IMR-90 (cell line): ENCODE measurements around the gene ADAM30. TPM values are rescaled to one million over a fixed set of nuclear protein-coding genes. Genes with fewer than 3 reads are reported as not detected.

Experiments
- ATAC-seq: fragments of 200-7000 bp; cut with Tn5 transposase; 2 replicates; pipeline ENCODE4 v1.9.1; 2020; ENCODE audit warnings: low read depth, mild to moderate bottlenecking, moderate library complexity
- BruUV-seq: library from RNA; stranded (reverse); fragments of 400-500 nt; replicated peaks from 2 replicates; lab custom pipeline; 2021; lab: Mats Ljungman, UMichigan
- CTCF ChIA-PET: fragments of 300-600 bp; formaldehyde crosslinking; extraction: SDS; loops from one replicate; lab custom pipeline; 2021; ENCODE audit warnings: antibody characterized with exemption; lab: Yijun Ruan, JAX
- POLR2A ChIA-PET: fragments of 300-600 bp; sonication (Branson Sonifier 250); formaldehyde crosslinking; loops from one replicate; lab custom pipeline; 2022; ENCODE audit warnings: antibody characterized with exemption; ENCODE audit not compliant: unreplicated experiment; lab: Charles Lee
- DNase-seq: peaks from one replicate; pipeline ENCODE4 v3.0.0; 2013
- H2AFZ ChIP-seq: replicated peaks from 2 replicates; pipeline ENCODE3; 2013; ENCODE audit warnings: low read length, mild to moderate bottlenecking; ENCODE audit not compliant: poor library complexity
- H2AK5ac ChIP-seq: 2 replicates; pipeline ENCODE4 v1.6.1; 2013; ENCODE audit warnings: low read depth, low read length, inconsistent platforms
- H2AK9ac ChIP-seq: replicated peaks from 2 replicates; pipeline ENCODE3; 2013; ENCODE audit warnings: mild to moderate bottlenecking, low read depth, low read length, moderate library complexity; ENCODE audit not compliant: poor library complexity
- H2BK120ac ChIP-seq: 2 replicates; pipeline ENCODE4 v1.6.1; 2013; ENCODE audit warnings: low read depth, low read length, inconsistent platforms
- H2BK15ac ChIP-seq: 3 replicates; pipeline ENCODE4 v1.6.1; 2013; ENCODE audit warnings: low read depth, low read length, inconsistent platforms
- H2BK20ac ChIP-seq: 2 replicates; pipeline ENCODE4 v1.6.1; 2013; ENCODE audit warnings: low read depth, mild to moderate bottlenecking, inconsistent platforms, low read length, moderate library complexity
- H2BK5ac ChIP-seq: 2 replicates; pipeline ENCODE4 v1.6.1; 2013; ENCODE audit warnings: mild to moderate bottlenecking, low read depth, low read length, inconsistent platforms; ENCODE audit not compliant: poor library complexity, severe bottlenecking
- H3K14ac ChIP-seq: replicated peaks from 2 replicates; pipeline ENCODE4 v1.6.1; 2013; ENCODE audit warnings: low read depth, low read length, inconsistent platforms
- H3K18ac ChIP-seq: 2 replicates; pipeline ENCODE4 v1.6.1; 2013; ENCODE audit warnings: low read depth, low read length, control low read depth
- H3K23ac ChIP-seq: 2 replicates; pipeline ENCODE4 v1.6.1; 2013; ENCODE audit warnings: low read depth, low read length, inconsistent platforms
- H3K27ac ChIP-seq: 2 replicates; pipeline ENCODE4 v1.5.1; 2013; ENCODE audit warnings: mild to moderate bottlenecking, control low read depth, low read length; ENCODE audit not compliant: insufficient read depth
- H3K27me3 ChIP-seq: 2 replicates; pipeline ENCODE4 v1.6.1; 2013; ENCODE audit warnings: low read length; ENCODE audit not compliant: control insufficient read depth, insufficient read depth
- H3K36me3 ChIP-seq: 2 replicates; pipeline ENCODE4 v1.6.1; 2013; ENCODE audit warnings: low read length, mixed read lengths; ENCODE audit not compliant: control insufficient read depth, insufficient read depth
- H3K4ac ChIP-seq: 2 replicates; pipeline ENCODE4 v1.6.1; 2013; ENCODE audit warnings: low read depth, low read length, inconsistent platforms
- H3K4me1 ChIP-seq: 2 replicates; pipeline ENCODE4 v1.6.1; 2013; ENCODE audit warnings: low read length, mixed read lengths; ENCODE audit not compliant: control insufficient read depth, insufficient read depth
- H3K4me2 ChIP-seq: 2 replicates; pipeline ENCODE4 v1.6.1; 2013; ENCODE audit warnings: low read depth, mild to moderate bottlenecking, control low read depth, low read length, moderate library complexity
- H3K4me3 ChIP-seq: 2 replicates; pipeline ENCODE4 v1.5.1; 2013; ENCODE audit warnings: low read depth, mild to moderate bottlenecking, control low read depth, low read length, moderate library complexity; ENCODE audit not compliant: insufficient read depth
- H3K56ac ChIP-seq: 2 replicates; pipeline ENCODE4 v1.6.1; 2013; ENCODE audit warnings: low read length, inconsistent platforms; ENCODE audit not compliant: insufficient read depth; ENCODE audit errors: extremely low read depth
- H3K79me1 ChIP-seq, 2 experiments: 2 replicates each; pipeline ENCODE4 v1.6.1; 2013; ENCODE audit warnings: low read length in 2 of 2, inconsistent platforms in 1 of 2, low read depth in 1 of 2
- H3K9ac ChIP-seq: 2 replicates; pipeline ENCODE4 v1.6.1; 2013; ENCODE audit warnings: low read depth, low read length, control low read depth
- H3K9me1 ChIP-seq: 2 replicates; pipeline ENCODE4 v1.6.1; 2013; ENCODE audit warnings: low read length, inconsistent platforms; ENCODE audit not compliant: insufficient read depth
- H3K9me3 ChIP-seq: 2 replicates; pipeline ENCODE4 v1.6.1; 2013; ENCODE audit warnings: low read length; ENCODE audit not compliant: control insufficient read depth, insufficient read depth
- H4K20me1 ChIP-seq: 2 replicates; pipeline ENCODE4 v1.6.1; 2013; ENCODE audit warnings: low read length, inconsistent platforms; ENCODE audit not compliant: insufficient read depth
- H4K5ac ChIP-seq: 2 replicates; pipeline ENCODE4 v1.6.1; 2013; ENCODE audit warnings: mild to moderate bottlenecking, low read depth, low read length, control low read depth
- H4K8ac ChIP-seq, 2 experiments: 2 replicates each; pipeline ENCODE4 v1.6.1; 2013; ENCODE audit warnings: low read depth in 2 of 2, low read length in 2 of 2, control low read depth in 1 of 2, inconsistent platforms in 1 of 2
- H4K91ac ChIP-seq: 2 replicates; pipeline ENCODE4 v1.6.1; 2013; ENCODE audit warnings: low read depth, low read length, inconsistent platforms; ENCODE audit not compliant: insufficient read depth
- FOS ChIP-seq: fragments of 150-350 bp; IDR thresholded peaks from 2 replicates; pipeline ENCODE4 v1.6.1; 2016; ENCODE audit warnings: low read depth, low read length
- MXI1 ChIP-seq: IDR thresholded peaks from 2 replicates; pipeline ENCODE4 v1.6.1; 2012; ENCODE audit warnings: low read depth, mild to moderate bottlenecking, low read length, moderate library complexity, borderline replicate concordance
- RAD21 ChIP-seq: IDR thresholded peaks from 2 replicates; pipeline ENCODE4 v1.6.1; 2012; ENCODE audit warnings: low read length, improper control_type of control experiment
- WGBS, 2 experiments: methylation state at CpG; one replicate each; pipeline versions ENCODE4 v1.1.5 to v1.1.7; 2013; ENCODE audit warnings: missing lambda C conversion rate in 2 of 2; ENCODE audit not compliant: insufficient read length in 1 of 2; ENCODE audit errors: extremely low coverage in 2 of 2; 5-methylcytosine and 5-hydroxymethylcytosine counted together
- dilution Hi-C: fragments of 300-500 bp; cut with HindIII; formaldehyde crosslinking; loops from one replicate; pipeline ENCODE4 v1.14.3; 2018; ENCODE audit warnings: low sequenced_read_pairs; ENCODE audit not compliant: unreplicated experiment
- in situ Hi-C: fragments of 300-500 bp; cut with MboI; formaldehyde crosslinking; loops from 3 replicates; pipeline ENCODE4 v1.14.3; 2019; ENCODE audit warnings: low sequenced_read_pairs, inconsistent platforms, mixed read lengths
- intact Hi-C: fragments of 100-400 bp; cut with micrococcal nuclease; formaldehyde crosslinking; loops from 2 replicates; pipeline ENCODE4 v1.10.0; 2022
- polyA plus RNA-seq, 3 experiments: library from polyadenylated mRNA; depleted of rRNA; stranded (reverse); fragments of >200 nt; gene quantifications; 2 replicates each; pipeline ENCODE4 v1.2.3, GENCODE V29; 2012; ENCODE audit warnings: low replicate concordance in 1 of 3
- total RNA-seq: library from RNA; depleted of rRNA; stranded (reverse); fragments of >200 nt; gene quantifications from 2 replicates; pipeline ENCODE4 v1.2.3, GENCODE V29; 2012
- TF ChIP-seq, protein P1 (sequence below): conservative IDR thresholded peaks from 2 replicates; pipeline ENCODE4 v1.5.1; 2012; ENCODE audit warnings: mild to moderate bottlenecking, low read depth, low read length, improper control_type of control experiment

The ADAM30 gene
- total and polyA plus RNA-seq, 2 of the 4 experiments (the other 2 are of a cell fraction), result not detected

- no peaks in the 10 kb centered on the region for H3K27me3 ChIP-seq
- 33% methylated on average over 2 of the region's 9 CpGs; no CpG with 5 or more reads in 1 of the 2 experiments for WGBS, 2 experiments
- intact Hi-C loops (no loop called here), dilution Hi-C loops (no loop called here), in situ Hi-C loops (no loop called here)
- H3K79me1 ChIP-seq, result peaks cover 0 to 17% of the 10 kb centered on the region in 2 experiments; a peak in 1 of 4 replicates
- H3K9me1 ChIP-seq, result peaks cover 5% of the 10 kb centered on the region; the same call in 1 of the 2 replicates
- H2AK9ac ChIP-seq, result no peak overlapping the region
- no TSS peak for BruUV-seq
- no peak overlapping the region for H3K56ac ChIP-seq
- no peak overlapping the region for H3K4me2 ChIP-seq
- ChIA-PET CTCF (interaction anchor here (0.7 kb wide), 1 partner anchor 32 kb away, joined by 3 read pairs; no protein-coding TSS in a partner anchor), POLR2A (no interaction called here)
- H2BK5ac ChIP-seq, result no peak overlapping the region
- H3K9ac ChIP-seq, result no peak overlapping the region
- no peak overlapping the region for H3K4me3 ChIP-seq
- H4K8ac ChIP-seq, result no peak overlapping the region
- no peak overlapping the region for H3K4ac ChIP-seq
- TF ChIP-seq, protein P1, sequence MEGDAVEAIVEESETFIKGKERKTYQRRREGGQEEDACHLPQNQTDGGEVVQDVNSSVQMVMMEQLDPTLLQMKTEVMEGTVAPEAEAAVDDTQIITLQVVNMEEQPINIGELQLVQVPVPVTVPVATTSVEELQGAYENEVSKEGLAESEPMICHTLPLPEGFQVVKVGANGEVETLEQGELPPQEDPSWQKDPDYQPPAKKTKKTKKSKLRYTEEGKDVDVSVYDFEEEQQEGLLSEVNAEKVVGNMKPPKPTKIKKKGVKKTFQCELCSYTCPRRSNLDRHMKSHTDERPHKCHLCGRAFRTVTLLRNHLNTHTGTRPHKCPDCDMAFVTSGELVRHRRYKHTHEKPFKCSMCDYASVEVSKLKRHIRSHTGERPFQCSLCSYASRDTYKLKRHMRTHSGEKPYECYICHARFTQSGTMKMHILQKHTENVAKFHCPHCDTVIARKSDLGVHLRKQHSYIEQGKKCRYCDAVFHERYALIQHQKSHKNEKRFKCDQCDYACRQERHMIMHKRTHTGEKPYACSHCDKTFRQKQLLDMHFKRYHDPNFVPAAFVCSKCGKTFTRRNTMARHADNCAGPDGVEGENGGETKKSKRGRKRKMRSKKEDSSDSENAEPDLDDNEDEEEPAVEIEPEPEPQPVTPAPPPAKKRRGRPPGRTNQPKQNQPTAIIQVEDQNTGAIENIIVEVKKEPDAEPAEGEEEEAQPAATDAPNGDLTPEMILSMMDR, result no peak
- TF ChIP-seq RAD21 (no peak), MXI1 (no peak), FOS (no peak)
- no peak overlapping the region for H2BK20ac ChIP-seq
- H3K18ac ChIP-seq, result no peak overlapping the region
- H3K36me3 ChIP-seq, result peaks cover 15% of the 10 kb centered on the region
- H3K23ac ChIP-seq, result no peak overlapping the region
- H3K9me3 ChIP-seq, result no peaks in the 10 kb centered on the region
- no peak overlapping the region for H4K91ac ChIP-seq
- ATAC-seq (no peak), DNase-seq (no peak)
- H2BK120ac ChIP-seq, result no peak overlapping the region
- H4K5ac ChIP-seq, result no peak overlapping the region
- no peaks in the 10 kb centered on the region for H3K4me1 ChIP-seq
- no peak overlapping the region for H3K27ac ChIP-seq
- H2AK5ac ChIP-seq, result no peak overlapping the region
- H2AFZ ChIP-seq, result no peak overlapping the region
- no peak overlapping the region for H3K14ac ChIP-seq
- no peak overlapping the region for H2BK15ac ChIP-seq
- no peaks in the 10 kb centered on the region for H4K20me1 ChIP-seq
Observed at GRCh38 chr1:119909890-119910596, 13.7 kb upstream of the ADAM30 start.
